Dermis microvascular lymphatic vessel endothelial cell (primary cell): ENCODE data around the gene CDKAL1. TPM values are rescaled to one million over a fixed set of nuclear protein-coding genes. Genes with fewer than 3 reads are reported as not detected.
A peak's percentile ranks its signal among the peaks of the same experiment; 100 is the strongest.
"Not testable (repeated sequence)": the region's sequence is repeated elsewhere in the genome, so short reads cannot be mapped to it uniquely, and the experiment has no call there.

Experiments
- DNase-seq, 2 donors: peaks; one replicate each; pipeline versions ENCODE4 v3.0.0 to v3.0.0-alpha.2; 2010; ENCODE audit warnings: low read depth in 2 of 2
- total RNA-seq: library from RNA; depleted of rRNA; stranded (reverse); fragments of >200 nt; gene quantifications from 2 replicates; pipeline ENCODE4 v1.2.1, GENCODE V29; 2014

The CDKAL1 gene
- total RNA-seq, 1 donor from 2014 or later: 17.8 TPM

- DNase-seq: no peak
Observed at GRCh38 chr6:20706939-20707485, 172.8 kb downstream of the CDKAL1 start.

- no peak for DNase-seq
Observed at GRCh38 chr6:20707870-20708269, 173.6 kb downstream of the CDKAL1 start.

GRCh38 chr6:20708367-20709124 is 174.3 kb downstream of the CDKAL1 start:
- no peak for DNase-seq

GRCh38 chr6:20709451-20709850 is 175.2 kb downstream of the CDKAL1 start:
- no peak for DNase-seq

- DNase-seq: no peak
Observed at GRCh38 chr6:20710341-20710740, 176.1 kb downstream of the CDKAL1 start.

GRCh38 chr6:20711518-20711917 is 177.3 kb downstream of the CDKAL1 start:
- DNase-seq: peak in 1 of 2 donors; percentile 57

GRCh38 chr6:20712011-20712410 is 177.8 kb downstream of the CDKAL1 start:
- peak in 1 of 2 donors; percentile 18 for DNase-seq

- no peak for DNase-seq
Observed at GRCh38 chr6:20715135-20715806, 181.0 kb downstream of the CDKAL1 start.

GRCh38 chr6:20716865-20717264 is 182.6 kb downstream of the CDKAL1 start:
- no peak for DNase-seq

GRCh38 chr6:20717743-20718142 is 183.5 kb downstream of the CDKAL1 start:
- no peak for DNase-seq

- no peak for DNase-seq
Observed at GRCh38 chr6:20718705-20719653, 184.7 kb downstream of the CDKAL1 start.

- no peak for DNase-seq
Observed at GRCh38 chr6:20719980-20720379, 185.7 kb downstream of the CDKAL1 start.

GRCh38 chr6:20721121-20721520 is 186.9 kb downstream of the CDKAL1 start:
- DNase-seq: not testable (repeated sequence)

GRCh38 chr6:20722455-20722854 is 188.2 kb downstream of the CDKAL1 start:
- DNase-seq: no peak

GRCh38 chr6:20723236-20723635 is 189.0 kb downstream of the CDKAL1 start:
- DNase-seq: no peak

GRCh38 chr6:20724443-20725190 is 190.4 kb downstream of the CDKAL1 start:
- no peak for DNase-seq

GRCh38 chr6:20725235-20725634 is 191.0 kb downstream of the CDKAL1 start:
- not testable (repeated sequence) for DNase-seq

GRCh38 chr6:20729086-20729485 is 194.8 kb downstream of the CDKAL1 start:
- DNase-seq: no peak

GRCh38 chr6:20732362-20732761 is 198.1 kb downstream of the CDKAL1 start:
- DNase-seq: not testable (repeated sequence)

- no peak for DNase-seq
Observed at GRCh38 chr6:20732896-20733295, 198.6 kb downstream of the CDKAL1 start.

- DNase-seq: no peak
Observed at GRCh38 chr6:20737912-20738311, 203.7 kb downstream of the CDKAL1 start.
